Measurements from ENCODE around the gene MRAP2. TPM values are rescaled to one million over a fixed set of nuclear protein-coding genes. Genes with fewer than 3 reads are reported as not detected.

Gene MRAP2
- total and polyA plus RNA-seq, 2 of the 13 experiments (the other 11 are each of a cell fraction or from before 2014, with no cell fraction given) = 0.33 to 3.5 TPM

- Histone ChIP-seq H2AFZ (ENCODE audit: low read length) (no peak overlapping the region), H3K9ac (ENCODE audit: insufficient read depth, low read depth, low read length) (no peak overlapping the region), H3K4me2 (ENCODE audit: low read depth, low read length) (no peak overlapping the region), H3K9me3 (ENCODE audit: low read length) (no peaks in the 10 kb centered on the region), H3K4me1 (ENCODE audit: insufficient read depth, low read length) (no peaks in the 10 kb centered on the region), H3K27ac (ENCODE audit: extremely low read length, insufficient read depth, low read length) (no peak overlapping the region), H3K79me2 (ENCODE audit: insufficient read depth, low read length) (no peaks in the 10 kb centered on the region), H3K27me3 (ENCODE audit: control insufficient read depth in 1 of 2, insufficient read depth in 2 of 2, low read length in 2 of 2) (no peaks in the 10 kb centered on the region), H4K20me1 (ENCODE audit: insufficient read depth, low read length) (no peaks in the 10 kb centered on the region), H3K36me3 (replicated peaks in 1 of 2; ENCODE audit: control insufficient read depth in 1 of 2, insufficient read depth in 2 of 2, low read length in 2 of 2) (no peaks in the 10 kb centered on the region), H3K4me3 (replicated peaks in 1 of 3; ENCODE audit: insufficient read depth in 1 of 3, low read depth in 2 of 3, low read length in 3 of 3) (no peak overlapping the region)
- in situ Hi-C loops (cut with HindIII; ENCODE audit: extremely low pct_ligation_motif_present, low pct_unique_long_range_greater_than_20kb) = no loop called here
- CTCF ChIA-PET (ENCODE audit: low intra/inter-chr PET ratio, low total read pairs) = no interaction called here
- no TSS peak for BruUV-seq (replicated peaks)
- POLR2A ChIA-PET = no interaction called here
- TF ChIP-seq RFX1 (IDR thresholded peaks at IDR 0.05) (peak; percentile 45; the same call in 1 of the 2 replicates), RXRB (CRISPR knock-in tag; IDR thresholded peaks at IDR 0.05; ENCODE audit: borderline replicate concordance) (no peak)
- intact Hi-C loops (cut with micrococcal nuclease; ENCODE audit: unreplicated experiment) = no loop called here
- DNase-seq (ENCODE audit: low spot score) = no peak
- FAIRE-seq = no peak
- WGBS (ENCODE audit: low lambda C conversion rate) = 20% methylated on average over 1 of the region's 1 CpG
- ATAC-seq = no peak
Measured at GRCh38 chr6:84003131-84003530, 30.4 kb upstream of the MRAP2 start.

- Histone ChIP-seq H3K9ac (ENCODE audit: insufficient read depth, low read depth, low read length) (no peak overlapping the region), H3K36me3 (replicated peaks in 1 of 2; ENCODE audit: control insufficient read depth in 1 of 2, insufficient read depth in 2 of 2, low read length in 2 of 2) (no peaks in the 10 kb centered on the region), H3K27ac (ENCODE audit: extremely low read length, insufficient read depth, low read length) (no peak overlapping the region), H4K20me1 (ENCODE audit: insufficient read depth, low read length) (no peaks in the 10 kb centered on the region), H3K4me2 (ENCODE audit: low read depth, low read length) (no peak overlapping the region), H3K27me3 (ENCODE audit: control insufficient read depth in 1 of 2, insufficient read depth in 2 of 2, low read length in 2 of 2) (no peaks in the 10 kb centered on the region), H3K4me3 (replicated peaks in 1 of 3; ENCODE audit: insufficient read depth in 1 of 3, low read depth in 2 of 3, low read length in 3 of 3) (no peak overlapping the region), H2AFZ (ENCODE audit: low read length) (no peak overlapping the region), H3K79me2 (ENCODE audit: insufficient read depth, low read length) (no peaks in the 10 kb centered on the region), H3K4me1 (ENCODE audit: insufficient read depth, low read length) (no peaks in the 10 kb centered on the region), H3K9me3 (ENCODE audit: low read length) (no peaks in the 10 kb centered on the region)
- BruUV-seq (replicated peaks) = no TSS peak
- intact Hi-C loops (cut with micrococcal nuclease; ENCODE audit: unreplicated experiment) = no loop called here
- no peak for ATAC-seq
- 2% methylated on average over 4 of the region's 4 CpGs for WGBS (ENCODE audit: low lambda C conversion rate)
- ChIA-PET POLR2A (no interaction called here), CTCF (ENCODE audit: low intra/inter-chr PET ratio, low total read pairs) (no interaction called here)
- no peak for FAIRE-seq
- in situ Hi-C loops (cut with HindIII; ENCODE audit: extremely low pct_ligation_motif_present, low pct_unique_long_range_greater_than_20kb) = no loop called here
- no peak for DNase-seq (ENCODE audit: low spot score)
- TF ChIP-seq ZNF343 (CRISPR knock-in tag; IDR thresholded peaks at IDR 0.05) (no peak), PHF20 (CRISPR knock-in tag; IDR thresholded peaks at IDR 0.05) (no peak), FOXA3 (CRISPR knock-in tag; IDR thresholded peaks at IDR 0.05) (no peak), ETV6 (CRISPR knock-in tag; conservative IDR thresholded peaks at IDR 0.05) (no peak), ZNF264 (CRISPR knock-in tag; IDR thresholded peaks at IDR 0.05) (no peak), TP53 (CRISPR knock-in tag; conservative IDR thresholded peaks at IDR 0.05) (no peak), ZMYM2 (CRISPR knock-in tag; IDR thresholded peaks at IDR 0.05) (no peak), SNAI1 (CRISPR knock-in tag; IDR thresholded peaks at IDR 0.05; ENCODE audit: borderline replicate concordance) (no peak), RAD21 (CRISPR knock-in tag; IDR thresholded peaks at IDR 0.05) (no peak), SNAPC2 (CRISPR knock-in tag; IDR thresholded peaks at IDR 0.05) (no peak), ZNF331 (CRISPR knock-in tag; IDR thresholded peaks at IDR 0.05) (no peak), AHR (CRISPR knock-in tag; IDR thresholded peaks at IDR 0.05) (no peak), ZFP91 (CRISPR knock-in tag; IDR thresholded peaks at IDR 0.05; ENCODE audit: borderline replicate concordance) (no peak), ZSCAN12 (CRISPR knock-in tag; IDR thresholded peaks at IDR 0.05) (no peak), TFDP2 (CRISPR knock-in tag; IDR thresholded peaks at IDR 0.05) (no peak)
Measured at GRCh38 chr6:84003654-84004053, 29.9 kb upstream of the MRAP2 start.
